ENCODE measurements around the gene RPS6KA2. TPM values are rescaled to one million over a fixed set of nuclear protein-coding genes. Genes with fewer than 3 reads are reported as not detected.
"Not testable (repeated sequence)": the region's sequence is repeated elsewhere in the genome, so short reads cannot be mapped to it uniquely, and the experiment has no call there.

Gene RPS6KA2
- total RNA-seq, 1 donor from 2014 or later, result 33.7 TPM

- Mint-ChIP-seq H3K27ac (ENCODE audit: unreplicated experiment) (no peak overlapping the region), H3K9me3 (no peaks in the 10 kb centered on the region), H3K27me3 (ENCODE audit: low read depth) (no peaks in the 10 kb centered on the region), H3K4me3 (no peak overlapping the region), H3K4me1 (peaks cover 3% of the 10 kb centered on the region), H3K36me3 (ENCODE audit: low read depth) (no peaks in the 10 kb centered on the region)
- DNase-seq (ENCODE audit: low read depth, low spot score), result no peak
- TF ChIP-seq CTCF (conservative IDR thresholded peaks at IDR 0.05), result no peak
Measured at GRCh38 chr6:166395351-166395750, 231.7 kb downstream of the RPS6KA2 start.

- Mint-ChIP-seq H3K36me3 (ENCODE audit: low read depth) (no peaks in the 10 kb centered on the region), H3K27me3 (ENCODE audit: low read depth) (no peaks in the 10 kb centered on the region), H3K4me1 (peaks cover 3% of the 10 kb centered on the region), H3K27ac (ENCODE audit: unreplicated experiment) (no peak overlapping the region), H3K9me3 (no peaks in the 10 kb centered on the region), H3K4me3 (no peak overlapping the region)
- DNase-seq (ENCODE audit: low read depth, low spot score), result no peak
- no peak for TF ChIP-seq CTCF (conservative IDR thresholded peaks at IDR 0.05)
Measured at GRCh38 chr6:166394036-166394892, 232.8 kb downstream of the RPS6KA2 start.

GRCh38 chr6:166393535-166393823, 233.6 kb downstream of the RPS6KA2 start:
- H3K27ac Mint-ChIP-seq (ENCODE audit: unreplicated experiment), result no peak overlapping the region
- no peaks in the 10 kb centered on the region for H3K27me3 Mint-ChIP-seq (ENCODE audit: low read depth)
- no peaks in the 10 kb centered on the region for H3K9me3 Mint-ChIP-seq
- H3K36me3 Mint-ChIP-seq (ENCODE audit: low read depth), result no peaks in the 10 kb centered on the region
- TF ChIP-seq CTCF (conservative IDR thresholded peaks at IDR 0.05), result no peak
- no peak for DNase-seq (ENCODE audit: low read depth, low spot score)
- H3K4me1 Mint-ChIP-seq, result peaks cover 3% of the 10 kb centered on the region
- H3K4me3 Mint-ChIP-seq, result no peak overlapping the region

- not testable (repeated sequence) for DNase-seq (ENCODE audit: low read depth, low spot score); H3K4me3 Mint-ChIP-seq; H3K27me3 Mint-ChIP-seq (ENCODE audit: low read depth); H3K36me3 Mint-ChIP-seq (ENCODE audit: low read depth); H3K4me1 Mint-ChIP-seq; H3K9me3 Mint-ChIP-seq; H3K27ac Mint-ChIP-seq (ENCODE audit: unreplicated experiment)
Measured at GRCh38 chr6:166392755-166393534, 234.1 kb downstream of the RPS6KA2 start.

- Mint-ChIP-seq H3K4me3 (no peak overlapping the region), H3K27me3 (ENCODE audit: low read depth) (no peaks in the 10 kb centered on the region), H3K27ac (ENCODE audit: unreplicated experiment) (no peak overlapping the region), H3K4me1 (peaks cover 4% of the 10 kb centered on the region), H3K36me3 (ENCODE audit: low read depth) (no peaks in the 10 kb centered on the region), H3K9me3 (no peaks in the 10 kb centered on the region)
- no peak for TF ChIP-seq CTCF (conservative IDR thresholded peaks at IDR 0.05)
- DNase-seq (ENCODE audit: low read depth, low spot score), result no peak
Measured at GRCh38 chr6:166389119-166389518, 237.9 kb downstream of the RPS6KA2 start.

All from neural crest cell (in vitro differentiated cells).